ENCODE data around the gene TBL1X.

The TBL1X gene

GRCh38 chrX:9429767-9430166 lies 35.1 kb upstream of the TBL1X start:
- TF ChIP-seq TAF1 (IDR thresholded peaks at IDR 0.05; ENCODE audit: borderline replicate concordance, insufficient read depth, low read length) (no peak), POLR2AphosphoS5 (IDR thresholded peaks at IDR 0.05; ENCODE audit: low read depth, low read length) (no peak), FOXP2 (optimal IDR thresholded peaks at IDR 0.05; ENCODE audit: borderline replicate concordance, extremely low read depth, extremely low read length, insufficient read depth) (no peak), SIN3A (IDR thresholded peaks at IDR 0.05; ENCODE audit: borderline replicate concordance, insufficient read depth, low read length) (no peak), REST (IDR thresholded peaks at IDR 0.05; ENCODE audit: insufficient read depth in 1 of 2, low read depth in 2 of 2, low read length in 2 of 2) (no peak)

GRCh38 chrX:9430346-9430921 lies 34.4 kb upstream of the TBL1X start:
- TF ChIP-seq SIN3A (IDR thresholded peaks at IDR 0.05; ENCODE audit: borderline replicate concordance, insufficient read depth, low read length) (no peak), POLR2AphosphoS5 (IDR thresholded peaks at IDR 0.05; ENCODE audit: low read depth, low read length) (no peak), FOXP2 (optimal IDR thresholded peaks at IDR 0.05; ENCODE audit: borderline replicate concordance, extremely low read depth, extremely low read length, insufficient read depth) (no peak), TAF1 (IDR thresholded peaks at IDR 0.05; ENCODE audit: borderline replicate concordance, insufficient read depth, low read length) (no peak), REST (IDR thresholded peaks at IDR 0.05; ENCODE audit: insufficient read depth in 1 of 2, low read depth in 2 of 2, low read length in 2 of 2) (no peak)

- no peak for TF ChIP-seq TAF1 (IDR thresholded peaks at IDR 0.05; ENCODE audit: borderline replicate concordance, insufficient read depth, low read length)
- TF ChIP-seq POLR2AphosphoS5 (IDR thresholded peaks at IDR 0.05; ENCODE audit: low read depth, low read length), result no peak
- no peak for TF ChIP-seq REST (IDR thresholded peaks at IDR 0.05; ENCODE audit: insufficient read depth in 1 of 2, low read depth in 2 of 2, low read length in 2 of 2)
- TF ChIP-seq SIN3A (IDR thresholded peaks at IDR 0.05; ENCODE audit: borderline replicate concordance, insufficient read depth, low read length), result no peak
- no peak for TF ChIP-seq FOXP2 (optimal IDR thresholded peaks at IDR 0.05; ENCODE audit: borderline replicate concordance, extremely low read depth, extremely low read length, insufficient read depth)
Measured at GRCh38 chrX:9431281-9431680, 33.6 kb upstream of the TBL1X start.

- no peak for TF ChIP-seq FOXP2 (optimal IDR thresholded peaks at IDR 0.05; ENCODE audit: borderline replicate concordance, extremely low read depth, extremely low read length, insufficient read depth)
- TF ChIP-seq TAF1 (IDR thresholded peaks at IDR 0.05; ENCODE audit: borderline replicate concordance, insufficient read depth, low read length), result no peak
- TF ChIP-seq POLR2AphosphoS5 (IDR thresholded peaks at IDR 0.05; ENCODE audit: low read depth, low read length), result no peak
- TF ChIP-seq REST (IDR thresholded peaks at IDR 0.05; ENCODE audit: insufficient read depth in 1 of 2, low read depth in 2 of 2, low read length in 2 of 2), result no peak
Measured at GRCh38 chrX:9433596-9433995, 31.3 kb upstream of the TBL1X start.
